K562 (cell line): ENCODE measurements around the gene OSBP2. TPM values are rescaled to one million over a fixed set of nuclear protein-coding genes. Genes with fewer than 3 reads are reported as not detected.
A peak's percentile ranks its signal among the peaks of the same experiment; 100 is the strongest.

Experiments used
- BHLHE40 ChIP-seq: IDR thresholded peaks from 2 replicates; pipeline ENCODE4 v1.6.1; 2011; ENCODE audit warnings: low read length, improper control_type of control experiment
- CLOCK ChIP-seq: fragments of 250-450 bp; sonication (Bioruptor Pico); IDR thresholded peaks from 2 replicates; pipeline ENCODE4 v1.4.0; 2020; ENCODE audit warnings: mild to moderate bottlenecking, moderate library complexity, borderline replicate concordance
- COPS2 ChIP-seq: fragments of 450-650 bp; conservative IDR thresholded peaks from 2 replicates; pipeline ENCODE4 v1.6.1; 2016; ENCODE audit warnings: mild to moderate bottlenecking, moderate library complexity
- EHMT2 ChIP-seq: fragments of 450-650 bp; IDR thresholded peaks from 2 replicates; pipeline ENCODE4 v1.6.1; 2018; ENCODE audit warnings: antibody characterized with exemption
- ETS2 ChIP-seq: IDR thresholded peaks from 2 replicates; pipeline ENCODE4 v1.6.1; 2016; ENCODE audit warnings: borderline replicate concordance, missing genetic modification characterization, mild to moderate bottlenecking, moderate library complexity, missing compliant biosample characterization; ENCODE audit not compliant: poor library complexity, severe bottlenecking
- HDGF ChIP-seq: fragments of 450-650 bp; IDR thresholded peaks from 2 replicates; pipeline ENCODE4 v1.6.1; 2016
- HMGXB4 ChIP-seq: sonication (generic); formaldehyde crosslinking; IDR thresholded peaks from 2 replicates; pipeline ENCODE4 v1.8.1; 2023; ENCODE audit warnings: mild to moderate bottlenecking, missing genetic modification reagents
- MTA3 ChIP-seq: fragments of 450-650 bp; formaldehyde crosslinking; IDR thresholded peaks from 2 replicates; pipeline ENCODE4 v1.6.1; 2017; ENCODE audit warnings: mild to moderate bottlenecking, borderline replicate concordance
- NFYB ChIP-seq: IDR thresholded peaks from 2 replicates; pipeline ENCODE4 v1.6.1; 2011; ENCODE audit warnings: mild to moderate bottlenecking, moderate library complexity; ENCODE audit not compliant: insufficient read length; ENCODE audit errors: extremely low read depth
- POLR2AphosphoS5 ChIP-seq: IDR thresholded peaks from 2 replicates; pipeline ENCODE4 v1.6.1; 2011; ENCODE audit warnings: mild to moderate bottlenecking, low read depth, low read length, moderate library complexity; ENCODE audit not compliant: control insufficient read depth, insufficient read depth
- PRDM10 ChIP-seq: fragments of 450-650 bp; IDR thresholded peaks from 2 replicates; pipeline ENCODE4 v1.6.1; 2018; ENCODE audit not compliant: partially characterized antibody
- PRMT5 ChIP-seq: sonication (generic); formaldehyde crosslinking; IDR thresholded peaks from 2 replicates; pipeline ENCODE4 v1.5.0; 2020; ENCODE audit warnings: missing genetic modification reagents
- PTBP1 ChIP-seq: fragments of 200-400 bp; formaldehyde crosslinking; IDR thresholded peaks from 2 replicates; pipeline ENCODE4 v1.6.1; 2017; ENCODE audit warnings: low read depth, low read length
- PTRF ChIP-seq: fragments of 450-650 bp; IDR thresholded peaks from 2 replicates; pipeline ENCODE4 v1.6.1; 2016; ENCODE audit warnings: mild to moderate bottlenecking, missing genetic modification characterization, missing compliant biosample characterization
- SMAD3 ChIP-seq: fragments of 450-650 bp; formaldehyde crosslinking; conservative IDR thresholded peaks from 2 replicates; pipeline ENCODE4 v1.4.0; 2020; ENCODE audit warnings: mild to moderate bottlenecking
- SRSF9 ChIP-seq: fragments of 200-400 bp; formaldehyde crosslinking; IDR thresholded peaks from 2 replicates; pipeline ENCODE4 v1.6.1; 2017; ENCODE audit warnings: low read depth, low read length, borderline replicate concordance
- THRA ChIP-seq: fragments of 450-650 bp; IDR thresholded peaks from 2 replicates; pipeline ENCODE4 v1.6.1; 2017; ENCODE audit warnings: mild to moderate bottlenecking, moderate library complexity
- ZNF282 ChIP-seq: sonication (generic); formaldehyde crosslinking; IDR thresholded peaks from 2 replicates; pipeline ENCODE4 v1.8.1; 2023; ENCODE audit warnings: missing genetic modification reagents
- ZNF311 ChIP-seq: fragments of 250-450 bp; sonication (Bioruptor Pico); IDR thresholded peaks from 2 replicates; pipeline ENCODE4 v1.4.0; 2020; ENCODE audit warnings: mild to moderate bottlenecking, moderate library complexity
- ZNF644 ChIP-seq: fragments of 200-800 bp; sonication (Bioruptor generic); IDR thresholded peaks from 2 replicates; pipeline ENCODE4 v1.6.1; 2016; ENCODE audit warnings: low read depth, missing genetic modification characterization, missing compliant biosample characterization
- ZNF830 ChIP-seq: fragments of 250-450 bp; sonication (Bioruptor Pico); IDR thresholded peaks from 2 replicates; pipeline ENCODE4 v1.5.0; 2021; ENCODE audit warnings: mild to moderate bottlenecking
- polyA plus RNA-seq, 8 experiments: library from polyadenylated mRNA; depleted of rRNA in 4 of 8; stranded (reverse) in 5 of 8; unstranded in 3 of 8; fragments of >200 nt; fragmentation: Nextera tagmentation in 2 of 8; fragmentation: Illumina TruSeq in 1 of 8; extraction: Ambion mirVana in 2 of 8; extraction: Trizol in 1 of 8; gene quantifications; 2 replicates each; pipeline versions ENCODE4 v1.2.1 to v1.2.3, GENCODE V29; 2011 to 2014; ENCODE audit warnings: inconsistent platforms in 1 of 8, missing spikeins in 1 of 8
- total RNA-seq, 7 experiments: library from RNA; depleted of rRNA in 6 of 7; stranded (reverse); fragments of >200 nt in 6 of 7; fragmentation: Illumina TruSeq in 2 of 7; extraction: Trizol in 2 of 7; gene quantifications; 2 replicates each; pipeline versions ENCODE4 v1.2.1 to v1.2.3, GENCODE V29; 2011 to 2021; ENCODE audit warnings: low replicate concordance in 1 of 7

OSBP2 gene
- total and polyA plus RNA-seq, 9 of the 15 experiments (the other 6 are each of a cell fraction or from before 2014, with no cell fraction given) = 0.52 to 29.5 (median 21.6) TPM

GRCh38 chr22:30806391-30806861 lies 111.8 kb downstream of the OSBP2 start (continued):
- TF ChIP-seq ETS2 (tag) (no peak), PRMT5 (CRISPR knock-in tag) (no peak), HMGXB4 (CRISPR knock-in tag) (no peak), HDGF (no peak), MTA3 (no peak), CLOCK (CRISPR knock-in tag) (no peak), POLR2AphosphoS5 (no peak), ZNF311 (CRISPR knock-in tag) (no peak), PTRF (no peak), SRSF9 (no peak), PTBP1 (no peak), THRA (no peak), PRDM10 (peak; percentile 84), NFYB (no peak), ZNF644 (tag) (no peak), SMAD3 (CRISPR knock-in tag) (no peak), ZNF282 (CRISPR knock-in tag) (no peak), COPS2 (no peak), ZNF830 (CRISPR knock-in tag) (no peak), BHLHE40 (no peak), EHMT2 (peak; percentile 76)
